ENCODE data around the gene HSPB8. TPM values are rescaled to one million over a fixed set of nuclear protein-coding genes. Genes with fewer than 3 reads are reported as not detected.

Gene HSPB8
- total RNA-seq, 1 donor from 2014 or later: 512 TPM

- Histone ChIP-seq H3K27me3 (ENCODE audit: low read depth) (peaks cover 4% of the 10 kb centered on the region), H3K9me3 (replicated peaks) (no peaks in the 10 kb centered on the region), H3K36me3 (peaks cover 5% of the 10 kb centered on the region), H3K4me1 (peaks cover 69% of the 10 kb centered on the region), H3K4me3 (peak overlapping the region; percentile 77), H3K27ac (replicated peaks) (peak overlapping the region; percentile 91)
- no peak for DNase-seq
- intact Hi-C loops (cut with micrococcal nuclease): no loop called here
- no peak for TF ChIP-seq CTCF (IDR thresholded peaks at IDR 0.05; ENCODE audit: borderline replicate concordance)
These were observed 879 bp upstream of the HSPB8 start for GRCh38 chr12:119177724-119178380.

- Histone ChIP-seq H3K4me1 (peaks cover 83% of the 10 kb centered on the region), H3K27me3 (ENCODE audit: low read depth) (peaks cover 4% of the 10 kb centered on the region), H3K36me3 (peaks cover 5% of the 10 kb centered on the region), H3K4me3 (peak overlapping the region; percentile 77), H3K27ac (replicated peaks) (peak overlapping the region; percentile 91), H3K9me3 (replicated peaks) (no peaks in the 10 kb centered on the region)
- no peak for DNase-seq
- TF ChIP-seq CTCF (IDR thresholded peaks at IDR 0.05; ENCODE audit: borderline replicate concordance): no peak
- intact Hi-C loops (cut with micrococcal nuclease): no loop called here
These were observed 747 bp downstream of the HSPB8 start for GRCh38 chr12:119179335-119180021.

GRCh38 chr12:119180380-119181040 lies 1.8 kb downstream of the HSPB8 start:
- peaks cover 4% of the 10 kb centered on the region for H3K27me3 ChIP-seq (ENCODE audit: low read depth)
- peaks cover 5% of the 10 kb centered on the region for H3K36me3 ChIP-seq
- intact Hi-C loops (cut with micrococcal nuclease): no loop called here
- no peak for DNase-seq
- TF ChIP-seq CTCF (IDR thresholded peaks at IDR 0.05; ENCODE audit: borderline replicate concordance): no peak
- peak overlapping the region; percentile 91 for H3K27ac ChIP-seq (replicated peaks)
- peak overlapping the region; percentile 77 for H3K4me3 ChIP-seq
- peaks cover 92% of the 10 kb centered on the region for H3K4me1 ChIP-seq
- no peaks in the 10 kb centered on the region for H3K9me3 ChIP-seq (replicated peaks)

GRCh38 chr12:119181202-119181601 lies 2.5 kb downstream of the HSPB8 start:
- Histone ChIP-seq H3K36me3 (peaks cover 5% of the 10 kb centered on the region), H3K9me3 (replicated peaks) (no peaks in the 10 kb centered on the region), H3K4me3 (peak overlapping the region; percentile 77), H3K27ac (replicated peaks) (peak overlapping the region; percentile 91), H3K27me3 (ENCODE audit: low read depth) (peaks cover 4% of the 10 kb centered on the region), H3K4me1 (peaks cover 93% of the 10 kb centered on the region)
- DNase-seq: no peak
- no peak for TF ChIP-seq CTCF (IDR thresholded peaks at IDR 0.05; ENCODE audit: borderline replicate concordance)
- intact Hi-C loops (cut with micrococcal nuclease): no loop called here

- Histone ChIP-seq H3K27ac (replicated peaks) (peak overlapping the region; percentile 91), H3K4me3 (peak overlapping the region; percentile 77), H3K9me3 (replicated peaks) (no peaks in the 10 kb centered on the region), H3K27me3 (ENCODE audit: low read depth) (peaks cover 4% of the 10 kb centered on the region), H3K36me3 (peaks cover 12% of the 10 kb centered on the region), H3K4me1 (peaks cover 93% of the 10 kb centered on the region)
- no peak for TF ChIP-seq CTCF (IDR thresholded peaks at IDR 0.05; ENCODE audit: borderline replicate concordance)
- no peak for DNase-seq
- intact Hi-C loops (cut with micrococcal nuclease): no loop called here
These were observed 3.2 kb downstream of the HSPB8 start for GRCh38 chr12:119181944-119182343.

Data from left ventricle myocardium inferior (tissue), 1 donor.